HG03280 (cell line): ENCODE measurements around the gene CHCHD5.

Experiments
- ATAC-seq: cut with Tn5 transposase; IDR thresholded peaks from one replicate; pipeline ENCODE4 v1.9.1; 2021; ENCODE audit warnings: mild to moderate bottlenecking, moderate library complexity; ENCODE audit not compliant: unreplicated experiment

The CHCHD5 gene

GRCh38 chr2:112623913-112624777, 39.7 kb downstream of the CHCHD5 start:
- peak; percentile 78 for ATAC-seq

DNA sequence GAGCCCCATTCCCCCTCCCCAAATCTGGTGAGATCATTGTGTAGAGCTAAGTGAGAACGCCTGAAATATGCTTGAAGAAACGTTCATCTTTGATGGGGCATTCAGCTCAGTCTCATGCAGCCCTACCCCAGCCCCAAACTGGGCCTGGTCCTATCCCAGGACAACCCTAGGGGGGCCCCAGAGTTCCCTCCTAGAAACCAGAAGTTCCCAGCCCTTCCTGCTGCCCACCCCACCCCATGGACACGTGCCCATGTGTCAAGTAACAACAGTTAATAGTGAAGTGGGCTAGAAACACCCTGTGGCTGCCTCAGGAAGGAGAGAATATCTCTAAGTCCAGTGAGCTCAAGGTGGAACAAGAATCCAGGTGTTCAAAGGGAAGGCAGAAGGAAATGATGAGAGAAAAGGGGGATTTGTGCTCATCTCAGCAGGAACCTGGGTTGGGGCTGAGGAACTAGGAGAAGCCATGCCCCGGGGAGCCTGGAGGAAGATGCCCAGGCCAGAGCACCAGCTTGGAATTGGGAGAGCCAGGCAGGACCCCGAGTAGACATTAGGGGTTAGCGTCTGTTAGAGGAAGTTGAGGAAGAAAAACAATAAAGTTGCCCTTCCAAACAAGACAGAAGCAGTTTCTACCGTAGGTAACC, 41.2 kb downstream of the CHCHD5 start:
- ATAC-seq, result no peak

DNA sequence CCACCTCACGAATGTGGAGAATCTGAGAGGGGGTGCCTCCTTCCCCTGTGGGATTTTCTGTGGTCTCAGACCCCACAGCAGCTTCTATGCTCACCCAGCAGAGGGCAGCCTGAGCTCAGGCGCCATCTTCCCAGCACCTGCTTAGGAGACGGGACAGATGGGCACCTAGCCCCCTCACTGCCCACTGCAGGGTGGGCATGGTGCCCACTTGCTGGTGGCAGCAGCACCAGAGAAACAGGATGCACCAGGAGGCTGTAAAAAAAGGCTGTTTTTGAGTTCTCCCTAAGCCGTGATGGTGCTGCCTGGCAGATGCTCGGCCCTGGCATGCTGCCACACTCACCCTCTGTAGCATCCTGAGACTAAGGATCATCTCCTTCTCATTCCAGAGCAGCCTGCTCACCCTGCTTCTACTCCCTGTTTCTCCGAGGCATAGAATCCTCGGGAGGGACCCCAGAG, 42.2 kb downstream of the CHCHD5 start:
- no peak for ATAC-seq

GRCh38 chr2:112627060-112628040, 42.9 kb downstream of the CHCHD5 start:
- ATAC-seq, result no peak

- ATAC-seq, result no peak
Measured at GRCh38 chr2:112629224-112629623, 44.8 kb downstream of the CHCHD5 start.

DNA sequence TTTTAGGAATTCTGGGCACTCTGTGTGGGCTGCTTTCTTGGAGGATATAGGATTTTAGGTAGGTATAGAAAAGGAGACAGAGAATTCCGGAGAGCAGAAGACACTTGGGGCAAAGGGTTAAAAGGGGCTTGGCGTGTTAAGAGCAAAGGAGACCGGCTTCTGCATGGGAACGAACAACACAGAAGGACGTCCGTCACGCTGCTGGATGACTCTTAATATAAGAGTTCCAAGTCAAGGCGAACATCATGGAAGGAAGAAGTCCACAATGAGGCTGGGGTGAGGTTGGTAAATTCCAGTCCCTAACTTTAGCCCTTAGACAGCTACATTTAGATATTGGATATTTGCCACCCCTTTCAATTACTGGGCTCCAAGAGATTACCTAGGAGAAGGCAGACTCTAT, 45.4 kb downstream of the CHCHD5 start:
- no peak for ATAC-seq

DNA sequence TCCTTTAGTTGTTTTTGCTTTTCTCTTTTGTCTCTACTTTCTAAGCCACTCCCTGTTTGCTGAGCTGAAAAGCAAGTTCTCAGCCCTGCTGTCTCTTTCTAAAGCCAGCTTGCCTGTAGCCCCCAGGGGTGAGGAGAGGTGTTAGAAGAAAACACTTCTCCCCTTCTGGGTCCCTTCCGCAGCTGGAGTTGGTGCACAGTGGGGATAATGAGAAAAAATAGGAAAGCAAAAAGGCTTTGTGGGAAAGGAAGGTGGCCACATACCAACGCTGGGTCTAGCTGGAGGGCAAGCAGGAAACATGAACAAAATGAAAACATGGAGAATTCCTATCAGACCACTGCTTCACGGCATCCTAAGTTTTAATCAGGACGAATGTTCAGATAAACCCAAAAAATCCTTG, 45.9 kb downstream of the CHCHD5 start:
- no peak for ATAC-seq

GRCh38 chr2:112633708-112634107, 49.3 kb downstream of the CHCHD5 start:
- ATAC-seq, result no peak

- ATAC-seq, result no peak
Measured at GRCh38 chr2:112634153-112634873, 49.9 kb downstream of the CHCHD5 start.

GRCh38 chr2:112634874-112635157, 50.4 kb downstream of the CHCHD5 start:
- no peak for ATAC-seq

DNA sequence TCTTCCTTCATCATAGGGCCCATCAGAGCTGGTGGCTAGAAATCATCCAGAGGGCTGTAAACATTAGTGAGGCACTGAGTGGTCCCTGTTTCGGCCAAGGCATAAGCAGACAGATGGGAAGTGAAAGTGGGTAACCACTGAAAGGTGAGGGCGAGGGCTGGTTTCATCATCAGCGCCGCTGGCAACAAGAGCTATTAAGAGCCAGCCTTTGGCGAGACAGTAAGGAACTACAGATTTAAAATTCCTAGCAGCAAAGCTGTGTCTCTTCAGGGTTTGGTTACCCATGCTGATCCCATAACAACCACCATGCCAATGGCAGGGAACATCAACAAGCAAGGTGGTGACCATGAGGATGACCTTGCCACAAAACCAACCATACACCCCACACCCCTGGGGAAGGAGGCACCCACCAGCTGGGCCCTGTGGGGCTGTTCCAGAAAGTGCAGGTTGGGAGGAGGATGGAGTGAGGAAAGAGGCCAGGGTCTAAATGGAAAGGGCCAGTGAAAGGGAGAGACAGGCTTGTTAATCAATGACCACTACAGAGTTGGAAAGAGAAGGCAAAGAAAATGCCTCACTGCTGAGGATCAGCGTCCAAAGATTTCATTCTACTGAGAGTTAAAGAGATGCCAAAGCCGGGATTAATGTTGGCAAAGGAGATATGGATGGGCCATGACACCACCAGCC, 52.3 kb downstream of the CHCHD5 start:
- ATAC-seq, result peak; percentile 74

- no peak for ATAC-seq
Measured at GRCh38 chr2:112637289-112637660, 52.9 kb downstream of the CHCHD5 start.
